Measurements from ENCODE around the gene DOK4. TPM values are rescaled to one million over a fixed set of nuclear protein-coding genes. Genes with fewer than 3 reads are reported as not detected.

The DOK4 gene
- total RNA-seq, 1 experiment from 2014 or later: 27.4 TPM

- Histone ChIP-seq H3K9me3 (ENCODE audit: insufficient read depth, low read depth) (no peaks in the 10 kb centered on the region), H3K9me2 (ENCODE audit: insufficient read depth) (no peaks in the 10 kb centered on the region), H3K4me3 (no peak overlapping the region), H3K79me2 (ENCODE audit: low read depth) (peaks cover 19% of the 10 kb centered on the region), H3K27ac (no peak overlapping the region), H3K4me2 (no peak overlapping the region), H3K36me3 (ENCODE audit: low read depth) (peaks cover 31% of the 10 kb centered on the region), H3F3A (ENCODE audit: insufficient read depth, low read depth) (no peaks in the 10 kb centered on the region), H4K20me1 (ENCODE audit: insufficient read depth) (0 out of 2 replicates have a peak, but pooled peaks cover 3% of the 10 kb centered on the region), H3K27me3 (ENCODE audit: insufficient read depth, low read depth) (no peaks in the 10 kb centered on the region), H3K4me1 (replicated peaks; ENCODE audit: insufficient read depth) (peaks cover 7% of the 10 kb centered on the region), H2AFZ (no peak overlapping the region)
- no TSS peak for BruUV-seq (replicated peaks)
- POLR2A ChIA-PET (ENCODE audit: unreplicated experiment): no interaction called here
- CTCF ChIA-PET: no interaction called here
- DNase-seq: no peak
- intact Hi-C loops (cut with micrococcal nuclease; ENCODE audit: unreplicated experiment): no loop called here
- no peak for TF ChIP-seq CTCF (conservative IDR thresholded peaks at IDR 0.05)
- TF ChIP-seq EZH2 (IDR thresholded peaks at IDR 0.05; ENCODE audit: low read depth): no peak
Observed at GRCh38 chr16:57452021-57452420, 34.3 kb downstream of the DOK4 start.

DNA sequence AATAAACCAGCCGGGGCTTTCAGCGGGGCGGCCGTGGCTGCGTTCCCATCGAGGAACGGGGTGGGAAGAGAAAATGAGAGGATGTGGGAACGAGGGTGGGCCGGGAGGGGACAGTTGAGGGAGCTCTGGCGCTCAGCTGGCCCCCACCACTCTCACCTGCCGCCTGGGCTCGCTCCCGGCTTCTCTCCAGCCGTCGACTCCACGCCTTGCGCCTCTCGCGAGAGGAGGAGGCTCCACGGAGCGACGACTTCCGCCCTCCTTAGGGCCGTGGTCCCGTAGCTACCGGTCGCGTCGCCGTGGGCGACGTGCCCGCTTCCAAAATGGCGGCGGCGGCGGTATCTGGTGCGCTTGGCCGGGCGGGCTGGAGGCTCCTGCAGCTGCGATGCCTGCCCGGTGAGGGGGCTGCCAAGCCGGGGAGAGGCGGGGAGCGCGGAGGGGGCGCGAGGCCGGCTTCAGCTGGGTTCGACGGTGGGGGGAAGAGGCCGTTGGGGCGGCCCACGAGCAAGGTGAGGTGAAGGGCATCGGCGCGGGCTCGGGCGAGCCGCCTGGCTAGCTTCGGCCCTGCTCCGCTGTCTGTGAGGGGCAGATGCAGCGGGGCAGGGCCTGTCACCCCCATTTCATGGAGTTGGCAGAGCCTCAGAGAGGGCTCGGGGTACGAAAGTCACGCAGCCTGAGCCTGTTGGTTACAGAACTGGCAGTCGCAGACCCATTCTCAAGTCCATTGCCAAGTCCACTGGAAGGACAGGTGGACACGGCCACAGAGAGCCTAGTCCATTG is 38.9 kb downstream of the DOK4 start, which contains the start of the genes CIAPIN1 and COQ9:
TSS of gene CIAPIN1 (minus strand) at position 200 of the 777 bp plus-strand sequence. CDS start 6,457 bp downstream, outside the sequence.
TSS of gene COQ9 (plus strand) at position 294 of the 777 bp plus-strand sequence. CDS start at position 321, 27 bp downstream.
- H3K79me2 ChIP-seq (ENCODE audit: low read depth): peaks cover 53% of the 10 kb centered on the region
- no TSS peak for BruUV-seq (replicated peaks)
- H3K9me2 ChIP-seq (ENCODE audit: insufficient read depth): no peaks in the 10 kb centered on the region
- no peaks in the 10 kb centered on the region for H3F3A ChIP-seq (ENCODE audit: insufficient read depth, low read depth)
- intact Hi-C loops (cut with micrococcal nuclease; ENCODE audit: unreplicated experiment): no loop called here
- peak within 1 kb of the TSS; percentile 53 for H3K27ac ChIP-seq
- ChIA-PET POLR2A (ENCODE audit: unreplicated experiment) (interaction anchor here (0.5 to 1.0 kb wide), 5 partner anchors 15 to 1288 kb away, joined by 3 to 6 read pairs (median 5); partner anchors contain the start of gene POLR2C), CTCF (interaction anchor here (0.9 kb wide), 1 partner anchor 15 kb away, joined by 4 read pairs; the partner anchor contains the start of gene POLR2C)
- H3K4me2 ChIP-seq: peak within 1 kb of the TSS; percentile 88
- H3K4me1 ChIP-seq (replicated peaks; ENCODE audit: insufficient read depth): peaks cover 14% of the 10 kb centered on the region
- H4K20me1 ChIP-seq (ENCODE audit: insufficient read depth): no peaks in the 10 kb centered on the region
- no peaks in the 10 kb centered on the region for H3K27me3 ChIP-seq (ENCODE audit: insufficient read depth, low read depth)
- no peak for TF ChIP-seq EZH2 (IDR thresholded peaks at IDR 0.05; ENCODE audit: low read depth)
- TF ChIP-seq CTCF (conservative IDR thresholded peaks at IDR 0.05): no peak
- H3K36me3 ChIP-seq (ENCODE audit: low read depth): peaks cover 8% of the 10 kb centered on the region; the same call in 1 of the 2 replicates
- peak within 1 kb of the TSS; percentile 87 for H3K4me3 ChIP-seq
- DNase-seq: peak; percentile 86 to 88
- peak within 1 kb of the TSS; percentile 88 for H2AFZ ChIP-seq
- no peaks in the 10 kb centered on the region for H3K9me3 ChIP-seq (ENCODE audit: insufficient read depth, low read depth)

DNA sequence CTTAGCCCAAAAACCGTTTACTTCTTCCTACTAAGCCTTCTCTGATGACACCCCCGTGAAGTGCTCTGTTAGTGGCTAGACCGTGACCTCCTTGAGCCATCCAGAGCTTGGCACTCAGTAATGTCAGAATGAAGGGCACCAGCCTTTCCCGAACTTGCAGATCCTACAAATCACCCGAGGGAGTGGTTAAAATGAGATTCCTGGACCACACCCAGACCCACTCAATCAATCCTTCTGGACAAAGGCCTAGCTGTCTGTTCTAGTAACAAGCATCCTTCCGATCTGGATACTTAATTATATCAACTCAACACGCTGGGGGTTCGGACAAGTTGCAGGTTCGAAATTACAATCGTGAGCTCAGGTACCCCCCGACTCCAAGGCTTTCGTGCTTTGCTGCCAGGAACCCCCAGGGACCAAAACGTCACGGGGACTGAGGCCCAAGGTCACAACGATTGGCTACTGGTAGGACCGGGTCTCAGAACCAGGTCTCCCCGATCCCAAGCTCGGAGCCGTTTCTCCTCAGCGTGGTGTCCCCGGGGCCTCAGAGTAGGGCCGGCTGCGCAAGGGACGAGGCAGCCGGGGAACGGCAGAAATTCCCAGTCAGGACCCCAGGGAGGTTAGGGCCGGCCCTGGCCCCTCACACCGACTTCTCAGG is 39.6 kb downstream of the DOK4 start:
- POLR2A ChIA-PET (ENCODE audit: unreplicated experiment): interaction anchor here (0.7 to 1.0 kb wide), 3 partner anchors 16 to 1289 kb away, joined by 5 to 6 read pairs (median 5); partner anchors contain the start of gene POLR2C
- H4K20me1 ChIP-seq (ENCODE audit: insufficient read depth): no peaks in the 10 kb centered on the region
- H3K9me2 ChIP-seq (ENCODE audit: insufficient read depth): no peaks in the 10 kb centered on the region
- TSS peak; percentile 69 for BruUV-seq (replicated peaks)
- peak overlapping the region; percentile 42 for H3K27ac ChIP-seq
- H3K9me3 ChIP-seq (ENCODE audit: insufficient read depth, low read depth): no peaks in the 10 kb centered on the region
- intact Hi-C loops (cut with micrococcal nuclease; ENCODE audit: unreplicated experiment): no loop called here
- H3K4me2 ChIP-seq: peak overlapping the region; percentile 88
- CTCF ChIA-PET: interaction anchor here (0.9 kb wide), 1 partner anchor 16 kb away, joined by 4 read pairs; the partner anchor contains the start of gene POLR2C
- no peaks in the 10 kb centered on the region for H3F3A ChIP-seq (ENCODE audit: insufficient read depth, low read depth)
- peak overlapping the region; percentile 87 for H3K4me3 ChIP-seq
- DNase-seq: peak; percentile 7 to 46
- no peaks in the 10 kb centered on the region for H3K27me3 ChIP-seq (ENCODE audit: insufficient read depth, low read depth)
- H3K36me3 ChIP-seq (ENCODE audit: low read depth): peaks cover 2% of the 10 kb centered on the region; the same call in 1 of the 2 replicates
- TF ChIP-seq EZH2 (IDR thresholded peaks at IDR 0.05; ENCODE audit: low read depth) (no peak), CTCF (conservative IDR thresholded peaks at IDR 0.05) (0 out of 2 replicates have a peak, but pooled peaks have one; percentile 16)
- peaks cover 14% of the 10 kb centered on the region for H3K4me1 ChIP-seq (replicated peaks; ENCODE audit: insufficient read depth)
- H3K79me2 ChIP-seq (ENCODE audit: low read depth): peaks cover 53% of the 10 kb centered on the region
- peak overlapping the region; percentile 88 for H2AFZ ChIP-seq
